Suprapubic skin (tissue), 4 donors: ENCODE results near the gene EGFR. TPM values are rescaled to one million over a fixed set of nuclear protein-coding genes. Genes with fewer than 3 reads are reported as not detected.
A peak's percentile ranks its signal among the peaks of the same experiment; 100 is the strongest.

ENCODE experiments used
- DNase-seq, 2 donors: peaks; one replicate each; pipeline ENCODE4 v3.0.0-alpha.2; 2019; ENCODE audit warnings: low spot score in 2 of 2
- H3K27ac ChIP-seq: fragments of 200-600 bp; sonication (generic); one replicate; pipeline ENCODE4 v1.5.1; 2019
- H3K27me3 ChIP-seq: fragments of 200-600 bp; sonication (generic); one replicate; pipeline ENCODE4 v1.5.1; 2019
- H3K36me3 ChIP-seq: fragments of 200-600 bp; sonication (generic); one replicate; pipeline ENCODE4 v1.5.1; 2019
- H3K4me1 ChIP-seq: fragments of 200-600 bp; sonication (generic); one replicate; pipeline ENCODE4 v1.5.1; 2019
- H3K4me3 ChIP-seq: fragments of 200-600 bp; sonication (generic); one replicate; pipeline ENCODE4 v1.5.1; 2019; ENCODE audit warnings: mild to moderate bottlenecking
- H3K9me3 ChIP-seq: fragments of 200-600 bp; sonication (generic); one replicate; pipeline ENCODE4 v1.5.1; 2019
- CTCF ChIP-seq, 2 donors: fragments of 200-600 bp in 1 of 2; fragments of 450-650 bp in 1 of 2; sonication (generic) in 1 of 2; IDR thresholded peaks; one replicate each; pipeline ENCODE4 v1.5.1; 2016 to 2019; ENCODE audit warnings: antibody characterized with exemption in 2 of 2, mild to moderate bottlenecking in 1 of 2, moderate library complexity in 1 of 2
- EP300 ChIP-seq: sonication (generic); formaldehyde crosslinking; IDR thresholded peaks from one replicate; pipeline ENCODE4 v1.6.1; 2017; ENCODE audit warnings: antibody characterized with exemption
- POLR2A ChIP-seq, 2 donors: fragments of 450-650 bp; IDR thresholded peaks; one replicate each; pipeline ENCODE4 v1.6.1; 2017; ENCODE audit warnings: antibody characterized with exemption in 2 of 2, mild to moderate bottlenecking in 2 of 2, moderate library complexity in 2 of 2
- POLR2AphosphoS5 ChIP-seq, 3 donors: sonication (generic); formaldehyde crosslinking; IDR thresholded peaks; one replicate each; pipeline ENCODE4 v1.6.1; 2017; ENCODE audit warnings: antibody characterized with exemption in 3 of 3
- WGBS: methylation state at CpG from one replicate; pipeline ENCODE4 v1.1.5; 2018; 5-methylcytosine and 5-hydroxymethylcytosine counted together
- total RNA-seq, 4 donors: library from RNA; depleted of rRNA; stranded (reverse); fragments of >200 nt; gene quantifications; one replicate each; pipeline ENCODE4 v1.1.0, GENCODE V29; 2016

EGFR gene
- total RNA-seq, 4 donors from 2014 or later = 231 to 341 (median 271) TPM

GRCh38 chr7:55063633-55064032 lies 44.8 kb downstream of the EGFR start:
- Histone ChIP-seq H3K4me3 (no peak overlapping the region), H3K36me3 (no peaks in the 10 kb centered on the region), H3K27ac (no peak overlapping the region), H3K9me3 (no peaks in the 10 kb centered on the region), H3K27me3 (no peaks in the 10 kb centered on the region), H3K4me1 (peaks cover 73% of the 10 kb centered on the region)
- no peak for DNase-seq
- 68% methylated on average over 5 of the region's 5 CpGs for WGBS
- TF ChIP-seq POLR2A (IDR thresholded peaks at IDR 0.05) = no peak
- no peak for TF ChIP-seq CTCF (IDR thresholded peaks at IDR 0.05)

- no peaks in the 10 kb centered on the region for H3K9me3 ChIP-seq
- TF ChIP-seq EP300 = no peak
- peak in 2 of 3 donors; percentile 58 to 77 for TF ChIP-seq POLR2AphosphoS5 (IDR thresholded peaks at IDR 0.05)
- no peak for TF ChIP-seq CTCF (IDR thresholded peaks at IDR 0.05)
- TF ChIP-seq POLR2A (IDR thresholded peaks at IDR 0.05) = no peak
- peaks cover 64% of the 10 kb centered on the region for H3K4me1 ChIP-seq
- no peaks in the 10 kb centered on the region for H3K27me3 ChIP-seq
- no peaks in the 10 kb centered on the region for H3K36me3 ChIP-seq
- H3K27ac ChIP-seq = peak overlapping the region; percentile 86
- DNase-seq = no peak
- WGBS = 26% methylated on average over 4 of the region's 4 CpGs
- no peak overlapping the region for H3K4me3 ChIP-seq
Measured at GRCh38 chr7:55065079-55065478, 46.3 kb downstream of the EGFR start.

- Histone ChIP-seq H3K9me3 (no peaks in the 10 kb centered on the region), H3K4me1 (peaks cover 59% of the 10 kb centered on the region), H3K27ac (peak overlapping the region; percentile 86), H3K4me3 (no peak overlapping the region), H3K27me3 (no peaks in the 10 kb centered on the region), H3K36me3 (no peaks in the 10 kb centered on the region)
- WGBS = 32% methylated on average over 10 of the region's 10 CpGs
- DNase-seq = no peak
- TF ChIP-seq CTCF (IDR thresholded peaks at IDR 0.05) = no peak
- no peak for TF ChIP-seq POLR2AphosphoS5 (IDR thresholded peaks at IDR 0.05)
- TF ChIP-seq POLR2A (IDR thresholded peaks at IDR 0.05) = no peak
- TF ChIP-seq EP300 = no peak
Measured at GRCh38 chr7:55065511-55066229, 46.9 kb downstream of the EGFR start.

- WGBS = 45% methylated on average over 7 of the region's 7 CpGs
- H3K4me1 ChIP-seq = peaks cover 59% of the 10 kb centered on the region
Measured at GRCh38 chr7:55066524-55066923, 47.7 kb downstream of the EGFR start.

More at GRCh38 chr7:55066524-55066923, 47.7 kb downstream of the EGFR start:
- DNase-seq = peak in 1 of 2 donors; percentile 64
- no peaks in the 10 kb centered on the region for H3K9me3 ChIP-seq
- H3K27me3 ChIP-seq = no peaks in the 10 kb centered on the region
- no peak overlapping the region for H3K4me3 ChIP-seq
- H3K27ac ChIP-seq = peak overlapping the region; percentile 86
- H3K36me3 ChIP-seq = no peaks in the 10 kb centered on the region
- TF ChIP-seq POLR2AphosphoS5 (IDR thresholded peaks at IDR 0.05) = no peak
- TF ChIP-seq CTCF (IDR thresholded peaks at IDR 0.05) = no peak
- no peak for TF ChIP-seq POLR2A (IDR thresholded peaks at IDR 0.05)
- no peak for TF ChIP-seq EP300
